Erythroblast (primary cell): Measurements from ENCODE around the gene NFX1.
"Not testable (repeated sequence)": the region's sequence is repeated elsewhere in the genome, so short reads cannot be mapped to it uniquely, and the experiment has no call there.

Experiments used
- DNase-seq, 2 experiments: peaks; one replicate each; lab custom pipeline; 2025; lab: John Stamatoyannopoulos, UW
- GATA1 ChIP-seq: IDR thresholded peaks from 2 replicates; pipeline ENCODE4 v1.6.1; 2011; ENCODE audit warnings: low read depth, mild to moderate bottlenecking, control low read depth, low read length, moderate library complexity
- POLR2A ChIP-seq: IDR thresholded peaks from 2 replicates; pipeline ENCODE4 v1.6.1; 2011; ENCODE audit warnings: mild to moderate bottlenecking, low read length

Gene NFX1

DNA sequence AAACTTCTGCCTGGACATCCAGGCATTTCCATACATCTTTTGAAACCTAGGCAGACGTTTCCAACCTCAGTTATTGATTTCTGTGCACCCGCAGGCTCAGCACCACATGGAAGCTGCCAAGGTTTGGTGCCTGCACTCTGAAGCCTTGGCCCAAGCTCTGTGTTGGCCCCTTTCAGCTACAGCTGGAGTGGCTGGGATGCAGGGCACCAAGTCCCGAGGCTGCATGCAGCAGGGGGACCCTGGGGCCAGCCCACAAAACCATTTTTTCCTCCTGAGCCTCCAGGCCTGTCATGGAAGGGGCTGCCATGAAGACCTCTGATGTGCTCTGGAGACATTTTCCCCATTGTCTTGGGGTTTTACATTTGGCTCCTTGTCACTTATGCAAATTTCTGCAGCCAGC, 49.9 kb downstream of the NFX1 start:
- DNase-seq, result peak; percentile 43 to 56
- TF ChIP-seq GATA1 (no peak), POLR2A (no peak)

DNA sequence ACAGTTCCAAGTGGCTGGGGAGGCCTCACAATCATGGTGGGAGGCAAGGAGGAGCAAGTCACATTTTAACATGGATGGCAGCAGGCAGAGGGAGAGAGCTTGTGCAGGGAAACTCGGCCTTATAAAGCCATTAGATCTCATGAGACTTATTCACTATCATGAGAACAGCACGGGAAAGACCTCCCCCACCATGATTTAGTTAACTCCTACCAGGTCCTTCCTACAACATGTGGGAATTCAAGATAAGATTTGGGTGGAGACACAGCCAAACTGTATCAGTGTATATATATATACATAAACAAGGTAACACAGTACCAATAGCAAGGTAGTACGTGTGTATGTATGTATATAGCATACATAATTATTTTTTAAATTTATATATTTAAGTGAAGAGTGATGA, 50.9 kb downstream of the NFX1 start:
- TF ChIP-seq POLR2A (no peak), GATA1 (no peak)
- DNase-seq, result peak; percentile 72 to 88

- TF ChIP-seq GATA1 (no peak), POLR2A (no peak)
- no peak for DNase-seq
These were observed 53.8 kb downstream of the NFX1 start for GRCh38 chr9:33344145-33344544.

DNA sequence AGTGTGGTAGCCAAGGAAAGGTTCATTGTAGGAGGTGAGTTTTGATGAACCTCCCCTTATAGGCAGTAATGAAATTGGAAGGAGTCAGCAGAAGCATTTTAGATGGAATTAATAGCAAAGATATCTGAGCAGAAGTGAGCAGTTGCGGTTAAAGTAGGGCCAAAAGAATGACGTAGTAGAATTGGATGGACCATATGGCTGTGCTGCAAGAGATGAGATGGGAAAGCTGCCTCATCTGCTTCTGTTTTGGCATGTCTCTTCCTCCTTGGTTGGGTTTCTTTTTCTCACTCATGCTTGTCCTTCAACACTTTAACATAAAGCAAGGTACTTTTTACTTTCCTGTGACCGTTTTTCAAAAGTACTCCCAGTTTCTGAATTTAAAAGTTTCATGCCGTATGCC, 56.2 kb downstream of the NFX1 start:
- TF ChIP-seq GATA1 (no peak), POLR2A (no peak)
- DNase-seq, result no peak

DNA sequence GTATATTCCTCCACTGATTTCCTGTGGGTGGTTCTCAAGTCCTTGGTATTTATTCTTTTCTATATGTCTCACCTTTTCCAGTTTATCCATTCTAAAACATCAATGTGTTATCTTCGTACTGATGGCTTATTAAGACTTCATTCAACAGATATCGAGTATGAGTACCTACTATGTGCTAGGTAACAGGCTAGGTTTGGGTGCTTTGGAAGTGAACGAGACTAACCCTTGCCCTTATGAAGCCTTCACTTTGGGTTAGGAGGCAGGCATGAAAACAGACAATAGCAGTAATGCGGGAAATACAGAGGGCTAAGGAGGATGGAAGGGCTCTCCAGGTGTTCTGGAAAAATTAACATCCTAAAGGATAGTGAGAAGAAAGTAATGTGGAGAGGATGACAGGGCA, 58.7 kb downstream of the NFX1 start:
- no peak for DNase-seq
- TF ChIP-seq POLR2A (no peak), GATA1 (no peak)

- no peak for DNase-seq
- no peak for TF ChIP-seq GATA1
- TF ChIP-seq POLR2A, result no peak
These were observed 59.4 kb downstream of the NFX1 start for GRCh38 chr9:33349743-33350142.

- DNase-seq, result no peak
- TF ChIP-seq GATA1, result no peak
- TF ChIP-seq POLR2A, result no peak
These were observed 60.0 kb downstream of the NFX1 start for GRCh38 chr9:33350310-33350709.

- peak in 1 of 2 experiments; percentile 28 for DNase-seq
- TF ChIP-seq GATA1, result no peak
- TF ChIP-seq POLR2A, result no peak
These were observed 61.2 kb downstream of the NFX1 start for GRCh38 chr9:33351547-33351946.

DNA sequence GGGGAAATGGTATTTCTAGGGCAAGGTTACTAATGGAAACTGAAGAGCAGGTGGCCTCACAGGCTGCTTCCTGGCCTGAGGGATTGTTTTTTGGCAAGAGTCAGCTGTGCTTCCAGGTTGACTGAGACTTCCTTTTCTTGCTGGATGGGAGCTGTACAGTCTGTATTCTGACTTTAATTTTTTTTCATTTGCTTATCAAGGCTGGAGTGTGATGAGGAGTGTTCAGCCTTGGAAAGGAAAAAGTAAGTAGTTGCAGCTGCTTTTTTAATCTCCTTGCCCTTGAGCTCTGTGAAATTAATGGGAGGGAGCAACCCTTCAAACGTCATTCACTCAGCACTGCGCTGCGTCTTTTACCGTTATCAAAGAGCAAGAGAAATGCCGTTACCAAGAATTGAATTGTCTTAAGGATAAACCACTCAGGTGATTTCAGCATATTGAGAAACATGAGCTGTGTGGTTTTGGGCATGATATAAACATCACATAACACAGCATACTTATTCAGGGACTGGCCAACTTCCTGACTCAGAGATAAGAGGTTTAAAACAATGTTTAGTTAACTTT, 64.4 kb downstream of the NFX1 start:
- DNase-seq, result no peak
- no peak for TF ChIP-seq GATA1
- TF ChIP-seq POLR2A, result peak; percentile 31

DNA sequence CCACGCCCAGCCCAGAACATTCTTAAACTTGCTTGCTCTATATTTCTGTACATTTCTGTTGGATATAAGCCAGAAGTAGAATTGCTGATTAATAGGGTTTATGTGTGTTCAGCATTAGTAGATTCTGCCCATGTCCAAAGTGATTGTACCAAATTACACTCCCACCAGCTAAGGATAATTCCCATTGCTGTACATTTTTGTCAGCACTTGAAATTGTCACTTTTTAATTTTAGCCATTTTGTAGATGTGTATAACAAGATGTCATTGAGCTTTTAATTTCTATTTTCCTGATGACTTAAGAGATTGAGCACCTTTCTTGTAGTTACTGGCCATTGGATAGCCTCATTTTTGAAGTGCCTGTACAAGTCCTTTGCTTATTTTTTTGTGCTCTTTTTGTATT, 65.6 kb downstream of the NFX1 start:
- TF ChIP-seq POLR2A (no peak), GATA1 (no peak)
- DNase-seq, result no peak

- not testable (repeated sequence) for DNase-seq
These were observed 68.3 kb downstream of the NFX1 start for GRCh38 chr9:33358641-33359040.

DNA sequence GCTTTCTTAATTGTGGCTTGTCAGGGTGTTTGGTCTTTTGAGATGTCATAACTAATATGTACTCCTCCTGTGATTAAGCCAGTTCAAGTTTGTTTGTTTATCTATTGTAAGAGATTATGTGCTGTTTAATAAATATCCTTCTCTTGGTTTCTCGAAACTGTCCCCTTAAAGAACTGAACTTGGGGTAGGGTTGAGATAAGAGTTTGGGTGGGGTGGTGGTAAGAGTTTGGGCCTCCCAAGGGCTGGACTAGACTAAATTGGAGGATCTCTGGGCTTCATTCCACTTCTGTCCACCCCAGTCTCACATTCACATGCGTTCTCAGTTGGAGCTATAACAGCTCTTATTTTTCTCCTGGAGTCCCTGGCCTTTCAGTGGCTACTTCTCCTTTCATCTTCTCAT, 73.8 kb downstream of the NFX1 start:
- DNase-seq, result peak; percentile 61 to 74
- TF ChIP-seq GATA1 (no peak), POLR2A (no peak)

- peak in 1 of 2 experiments; percentile 34 for DNase-seq
These were observed 74.5 kb downstream of the NFX1 start for GRCh38 chr9:33364814-33365213.

GRCh38 chr9:33366979-33367480, 76.7 kb downstream of the NFX1 start:
- DNase-seq, result no peak
- TF ChIP-seq POLR2A (no peak), GATA1 (no peak)

DNA sequence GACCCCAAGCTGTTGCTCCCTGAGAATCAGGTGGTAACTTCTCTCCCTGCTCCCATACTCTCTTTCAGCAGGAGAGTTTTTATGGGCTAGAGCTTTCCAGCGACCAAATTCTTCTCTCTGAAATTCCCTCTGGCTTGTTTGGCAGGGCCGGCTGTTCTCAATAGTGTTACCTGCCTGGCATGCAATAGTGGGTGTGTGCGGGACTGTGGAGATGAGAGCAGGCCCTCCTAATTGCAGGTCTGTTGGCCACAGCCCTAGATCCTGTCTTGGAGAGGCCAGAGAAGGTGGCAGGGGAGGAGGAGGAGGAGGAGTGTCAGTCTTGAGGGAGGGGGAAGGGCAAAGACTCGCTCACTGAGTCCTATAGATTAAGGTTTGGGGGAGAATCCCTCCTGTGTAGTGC, 82.6 kb downstream of the NFX1 start:
- TF ChIP-seq GATA1 (no peak), POLR2A (no peak)
- DNase-seq, result no peak

- TF ChIP-seq POLR2A, result no peak
- no peak for TF ChIP-seq GATA1
- DNase-seq, result no peak
These were observed 83.9 kb downstream of the NFX1 start for GRCh38 chr9:33374190-33374589.
